GM19468 (cell line): ENCODE data around the gene FEN1.

Source experiments
- ATAC-seq: cut with Tn5 transposase; IDR thresholded peaks from one replicate; pipeline ENCODE4 v1.9.1; 2021; ENCODE audit warnings: mild to moderate bottlenecking, moderate library complexity, moderate number of reproducible peaks; ENCODE audit not compliant: unreplicated experiment; ENCODE audit errors: extremely low read depth

Gene FEN1

DNA sequence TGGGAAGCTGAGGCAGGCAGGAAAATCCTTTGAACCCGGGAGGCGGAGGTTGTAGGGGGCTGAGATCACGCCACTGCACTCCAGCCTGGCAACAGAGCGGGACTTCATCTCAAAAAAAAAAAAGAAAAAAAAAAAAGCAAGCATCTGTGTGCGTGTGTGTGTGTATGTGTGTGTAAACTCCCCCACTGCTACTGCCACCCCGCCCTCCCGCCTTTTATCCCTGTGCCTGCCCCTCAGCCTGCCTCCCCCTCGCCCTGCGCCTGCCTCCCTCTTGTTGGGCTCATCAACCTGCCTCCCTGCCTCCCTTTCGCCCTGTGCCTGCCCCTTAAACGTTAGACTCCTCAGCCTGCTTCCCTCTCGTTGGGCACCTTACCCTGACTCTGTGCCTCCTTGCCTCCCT is 18.3 kb upstream of the FEN1 start:
- no peak for ATAC-seq

- ATAC-seq: no peak
Measured at GRCh38 chr11:61775106-61775505, 17.6 kb upstream of the FEN1 start.

DNA sequence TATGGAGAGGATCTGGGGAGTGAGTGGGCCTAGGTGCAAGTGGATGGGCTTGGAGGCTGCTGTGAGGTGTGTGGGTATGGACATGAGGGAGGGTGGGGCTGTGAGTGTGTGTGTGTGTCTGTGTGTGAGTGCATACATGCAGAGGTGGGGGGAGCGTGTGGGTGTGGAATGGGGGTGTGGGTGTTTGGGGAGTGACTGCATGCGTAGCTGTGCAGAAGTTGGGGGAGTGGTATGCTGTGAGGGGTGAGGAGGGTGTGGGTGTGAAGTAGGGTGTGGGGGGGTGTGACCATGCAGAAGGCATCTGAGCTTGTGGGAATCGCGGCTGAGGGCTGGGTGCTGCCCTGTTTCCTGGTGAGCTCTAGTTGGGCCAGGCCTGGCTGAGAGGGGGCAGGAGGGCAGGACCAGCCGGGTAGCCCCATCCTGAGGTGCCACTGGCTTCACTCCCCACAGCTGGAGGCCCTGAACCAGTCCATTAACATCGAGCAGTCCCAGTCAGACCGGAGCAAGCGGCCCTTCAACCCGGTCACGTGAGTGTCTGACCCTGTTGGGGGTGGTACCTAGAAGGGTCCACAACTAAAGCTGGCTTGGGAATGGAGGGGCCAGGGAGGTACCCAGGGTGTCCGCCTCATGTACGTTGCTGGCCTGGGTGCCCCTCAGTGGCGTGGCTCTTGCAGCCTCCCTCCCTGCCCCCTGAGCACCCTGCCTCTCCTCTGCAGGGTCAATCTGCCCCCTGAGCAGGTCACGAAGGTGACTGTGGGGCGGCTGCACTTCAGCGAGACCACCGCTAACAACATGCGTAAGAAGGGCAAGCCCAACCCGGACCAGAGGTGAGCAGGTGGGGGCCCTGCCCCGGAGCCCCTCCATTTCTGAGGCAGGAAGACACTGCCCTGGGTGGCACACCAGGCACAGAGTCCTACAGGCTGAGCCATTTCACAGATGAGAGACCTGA is 16.8 kb upstream of the FEN1 start:
- no peak for ATAC-seq

GRCh38 chr11:61776561-61777075 is 16.1 kb upstream of the FEN1 start:
- peak; percentile 25 for ATAC-seq

DNA sequence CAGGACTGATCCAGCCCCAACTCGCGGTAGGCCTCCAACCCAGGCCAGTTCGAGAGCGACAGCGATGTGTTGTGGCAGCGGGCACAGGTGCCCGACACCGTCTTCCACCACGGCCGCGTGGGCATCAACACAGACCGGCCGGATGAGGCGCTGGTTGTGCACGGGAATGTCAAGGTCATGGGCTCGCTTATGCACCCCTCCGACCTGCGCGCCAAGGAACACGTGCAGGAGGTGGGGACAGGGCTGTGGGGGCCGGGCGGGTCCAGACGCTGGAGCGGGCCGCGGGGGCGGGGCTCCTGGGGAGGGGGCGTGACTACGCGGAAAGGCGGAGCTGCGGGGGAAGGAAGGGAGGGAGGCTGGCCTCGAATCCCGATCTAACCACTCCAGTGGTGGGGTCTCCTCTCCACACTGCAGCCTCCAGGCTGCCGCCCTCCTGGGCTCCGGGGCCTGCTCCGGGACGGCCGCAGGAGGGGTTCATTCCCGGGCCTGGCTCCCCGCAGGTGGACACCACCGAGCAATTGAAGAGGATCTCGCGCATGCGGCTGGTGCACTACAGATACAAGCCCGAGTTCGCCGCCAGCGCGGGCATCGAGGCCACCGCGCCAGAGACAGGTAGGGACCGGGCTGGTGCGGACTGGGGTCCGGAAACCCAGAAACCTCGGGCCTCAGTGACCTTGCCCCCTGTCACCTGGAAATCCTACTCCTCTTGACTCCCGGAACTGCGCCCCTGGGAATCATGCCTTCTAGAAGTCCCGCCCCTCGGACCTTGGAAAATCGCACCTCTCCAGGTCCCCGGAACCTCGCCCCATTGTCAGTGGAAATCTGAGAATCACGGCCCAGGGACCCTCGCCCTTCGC is 15.2 kb upstream of the FEN1 start:
- no peak for ATAC-seq

GRCh38 chr11:61778357-61778886 is 14.3 kb upstream of the FEN1 start:
- no peak for ATAC-seq

- ATAC-seq: no peak
Measured at GRCh38 chr11:61778920-61779650, 13.6 kb upstream of the FEN1 start.

DNA sequence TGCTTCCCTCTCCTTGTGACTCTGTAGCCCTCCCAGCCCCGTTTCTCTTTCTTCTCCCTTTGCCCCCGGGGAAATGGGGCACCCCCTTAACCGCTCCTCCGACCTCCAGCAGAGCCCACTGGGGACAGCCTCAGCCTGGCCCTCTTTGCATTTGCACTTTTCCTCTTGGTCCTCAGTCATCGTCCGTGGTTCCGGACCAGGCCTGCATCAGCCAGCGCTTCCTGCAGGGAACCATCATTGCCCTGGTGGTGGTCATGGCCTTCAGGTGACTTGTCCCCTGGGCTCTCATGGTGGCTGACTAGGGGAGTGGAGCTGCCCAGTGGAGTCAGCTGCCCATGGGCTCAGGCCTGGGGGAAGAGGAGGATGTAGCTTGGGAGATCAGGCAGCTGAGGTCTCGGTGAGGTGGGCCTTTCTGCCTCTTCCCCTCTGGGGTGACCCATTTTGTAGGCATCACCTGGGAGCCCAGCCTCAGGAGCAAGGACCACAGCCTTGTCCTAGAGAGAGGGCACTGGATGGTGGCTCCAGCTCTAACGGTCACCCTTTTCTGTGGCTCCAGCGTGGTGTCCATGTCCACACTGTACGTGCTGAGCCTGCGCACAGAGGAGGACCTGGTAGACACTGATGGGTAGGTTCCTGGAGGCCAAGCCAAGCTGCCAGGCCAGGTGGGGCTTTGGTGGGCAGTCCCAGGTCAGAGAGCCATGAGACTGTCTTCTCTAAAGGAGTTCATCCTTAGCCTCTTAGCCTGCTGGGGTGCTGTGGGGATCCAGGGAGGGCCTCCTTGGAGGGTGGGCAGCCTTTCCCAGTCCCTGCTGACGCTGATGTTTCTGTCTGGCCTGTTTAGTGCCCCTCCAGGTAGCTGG is 12.8 kb upstream of the FEN1 start:
- no peak for ATAC-seq

DNA sequence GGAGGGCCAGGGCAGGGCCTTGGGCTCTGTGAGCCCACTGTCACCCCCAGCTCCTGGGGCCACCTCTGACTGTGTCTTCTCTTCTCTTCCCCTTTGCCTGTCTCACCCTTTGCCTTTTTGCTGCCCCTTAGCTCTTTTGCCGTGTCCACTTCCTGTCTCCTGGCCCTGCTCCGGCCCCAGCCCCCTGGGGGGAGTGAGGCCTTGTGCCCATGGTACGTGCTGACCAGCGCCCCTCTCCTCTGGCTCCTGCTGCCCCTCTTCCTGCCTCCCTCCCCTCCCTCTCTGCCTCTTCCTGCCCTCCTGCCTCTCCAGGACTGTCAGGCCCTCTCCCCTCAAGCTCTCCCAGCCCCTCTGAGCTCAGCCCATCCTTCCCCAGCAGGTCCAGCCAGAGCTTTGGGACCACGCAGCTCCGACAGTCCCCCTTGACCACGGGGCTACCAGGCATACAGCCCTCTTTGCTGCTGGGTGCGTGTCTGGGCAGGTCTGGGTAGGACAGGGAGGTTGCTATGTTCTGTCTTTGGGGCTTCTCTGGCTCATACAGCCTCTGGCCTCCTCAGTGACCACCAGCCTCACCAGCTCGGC is 12.0 kb upstream of the FEN1 start:
- ATAC-seq: no peak

DNA sequence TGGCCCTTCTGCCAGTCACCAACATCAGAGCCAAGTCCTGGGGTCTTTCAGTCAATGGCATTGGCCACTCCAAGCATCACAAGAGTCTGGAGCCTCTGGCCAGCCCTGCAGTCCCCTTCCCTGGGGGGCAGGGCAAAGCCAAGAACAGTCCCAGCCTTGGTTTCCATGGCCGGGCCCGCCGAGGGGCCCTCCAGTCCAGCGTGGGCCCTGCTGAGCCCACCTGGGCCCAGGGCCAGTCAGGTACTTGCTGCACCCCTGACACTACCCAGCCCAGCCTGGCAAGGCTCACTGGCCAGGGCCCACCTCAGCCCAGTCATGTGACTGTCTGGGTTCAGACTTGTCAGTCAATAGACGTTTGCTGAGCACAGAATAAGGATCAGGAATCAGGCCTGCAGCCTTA is 11.1 kb upstream of the FEN1 start:
- no peak for ATAC-seq

DNA sequence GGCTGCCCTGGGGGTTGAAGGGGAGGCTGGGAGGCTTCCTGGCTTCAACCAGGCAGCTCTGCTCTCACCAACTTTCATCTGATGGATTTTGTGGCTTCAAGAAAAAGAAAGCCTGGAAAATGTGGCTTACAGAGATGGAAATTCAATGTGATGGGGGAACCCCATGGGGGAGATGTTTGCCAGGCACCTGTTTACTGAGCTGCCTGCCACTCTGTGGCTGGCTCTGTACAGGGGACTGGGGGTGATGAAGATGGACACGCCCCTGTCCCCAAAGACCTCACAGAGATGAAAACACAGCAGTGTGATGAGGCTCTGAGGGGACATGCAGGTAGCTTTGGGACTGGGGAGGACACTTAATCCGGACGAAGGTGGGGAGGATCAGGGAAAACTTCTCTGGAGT is 10.4 kb upstream of the FEN1 start:
- no peak for ATAC-seq

DNA sequence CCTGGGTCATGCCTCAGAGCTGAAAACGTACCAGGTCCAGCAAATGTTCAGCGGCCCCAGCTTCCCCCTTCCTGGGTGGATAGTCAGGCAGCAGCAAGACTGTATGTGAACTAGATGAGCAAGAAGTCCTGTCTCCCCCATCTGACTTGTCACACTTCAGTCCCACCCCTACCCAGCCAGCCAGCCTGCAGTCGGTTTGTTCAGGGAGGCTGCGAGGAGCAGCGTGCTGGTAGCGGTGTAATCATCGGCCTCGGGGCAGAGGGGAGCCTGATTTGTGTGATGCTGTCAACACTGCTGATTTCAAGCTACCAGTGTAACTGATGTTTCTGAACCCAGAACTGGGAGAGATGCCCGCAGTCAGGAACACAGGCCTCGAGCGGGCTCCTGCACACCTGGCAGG is 9.9 kb upstream of the FEN1 start:
- no peak for ATAC-seq

- ATAC-seq: no peak
Measured at GRCh38 chr11:61783717-61784505, 8.8 kb upstream of the FEN1 start.

DNA sequence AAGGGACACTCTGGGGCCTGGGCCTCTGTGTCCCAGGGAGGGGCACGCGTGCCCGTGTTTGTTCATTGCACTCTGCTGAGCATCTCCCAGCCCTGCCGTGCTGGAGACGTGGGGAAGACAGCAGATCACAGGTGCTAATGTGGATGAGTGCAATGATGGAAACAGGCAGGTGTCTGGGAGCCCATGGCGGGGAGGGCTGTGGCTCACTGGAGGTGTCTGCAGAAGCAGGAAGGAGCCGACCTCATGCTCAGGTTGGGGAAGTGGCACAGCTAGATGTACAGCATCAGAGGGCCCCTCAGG is 8.3 kb upstream of the FEN1 start:
- ATAC-seq: no peak

DNA sequence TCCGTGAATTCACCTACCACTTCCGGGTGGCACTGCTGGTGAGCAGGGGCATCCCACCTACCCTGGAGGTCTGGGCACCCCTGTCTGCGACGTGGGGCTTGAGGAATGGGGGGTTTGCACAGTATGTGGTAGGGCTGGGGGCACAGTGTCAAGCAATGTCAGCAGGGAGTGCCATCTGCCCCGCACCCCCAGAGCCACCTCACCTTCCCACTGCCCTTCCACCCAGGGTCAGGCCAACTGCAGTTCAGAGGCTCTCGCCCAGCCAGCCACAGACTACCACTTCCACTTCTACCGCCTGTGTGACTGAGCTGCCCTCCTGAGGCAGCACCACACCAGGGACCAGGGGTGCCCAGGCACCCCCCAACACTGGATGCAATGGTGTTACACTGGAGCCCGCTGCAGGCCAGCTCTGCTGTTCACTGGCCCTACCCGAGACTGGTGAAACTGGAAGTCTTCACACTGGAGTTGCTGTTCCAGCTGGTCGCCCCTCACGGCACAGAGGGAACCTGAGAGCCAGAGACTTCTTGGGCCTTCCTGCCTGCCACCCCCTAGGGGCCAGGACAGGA is 6.8 kb upstream of the FEN1 start:
- ATAC-seq: no peak

GRCh38 chr11:61787928-61788491 is 4.7 kb upstream of the FEN1 start:
- ATAC-seq: no peak

DNA sequence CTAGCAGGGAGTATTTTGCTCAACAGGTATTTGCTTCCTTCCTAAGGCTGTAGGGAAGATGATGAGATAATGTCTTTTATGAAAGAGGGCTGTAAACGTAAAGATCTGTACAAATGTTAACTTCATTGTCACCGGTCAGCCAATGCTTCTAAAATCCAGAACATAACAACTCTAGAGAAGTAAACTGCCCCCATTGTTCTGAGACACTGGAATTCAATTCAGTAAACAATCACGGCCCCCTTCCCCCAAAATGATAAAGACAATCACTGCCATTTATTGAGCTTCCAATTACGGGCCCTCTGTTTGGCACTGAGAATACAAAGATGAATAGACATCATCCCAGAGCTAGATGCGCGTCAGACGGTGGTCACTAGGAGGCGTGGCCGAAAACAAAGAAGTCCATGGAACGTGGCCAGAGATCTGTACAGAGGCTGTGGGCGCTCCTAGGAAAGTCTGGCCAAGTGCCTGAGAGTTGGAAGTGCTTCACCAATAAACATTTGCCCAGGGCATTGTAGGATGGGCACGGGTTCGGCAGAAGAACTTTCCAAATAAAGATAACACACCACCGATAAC is 888 bp upstream of the FEN1 start:
- ATAC-seq: no peak
